Esophagus squamous epithelium (tissue), 5 donors: ENCODE measurements around the gene PRKAG1. TPM values are rescaled to one million over a fixed set of nuclear protein-coding genes. Genes with fewer than 3 reads are reported as not detected.

ENCODE experiments used
- DNase-seq: peaks from one replicate; lab custom pipeline; 2025; lab: John Stamatoyannopoulos, UW
- H3K27ac ChIP-seq, 4 donors: fragments of 200-600 bp; sonication (generic); one replicate each; pipeline ENCODE4 v1.5.1; 2016 to 2019; ENCODE audit warnings: mild to moderate bottlenecking in 1 of 4
- H3K27me3 ChIP-seq, 4 donors: fragments of 200-600 bp; sonication (generic); 1 replicate in 3 of 4; 2 replicates in 1 of 4; pipeline versions ENCODE4 v1.5.1 to v1.6.0; 2017 to 2021; ENCODE audit warnings: antibody characterized with exemption in 1 of 4
- H3K36me3 ChIP-seq, 3 donors: fragments of 200-600 bp; sonication (generic); one replicate each; pipeline ENCODE4 v1.5.1; 2016 to 2019
- H3K4me1 ChIP-seq, 3 donors: fragments of 200-600 bp; sonication (generic); one replicate each; pipeline ENCODE4 v1.5.1; 2017 to 2019
- H3K4me3 ChIP-seq, 4 donors: fragments of 200-600 bp; sonication (generic); 1 replicate in 3 of 4; 2 replicates in 1 of 4; pipeline ENCODE4 v1.5.1; 2016 to 2019; ENCODE audit warnings: mild to moderate bottlenecking in 2 of 4, moderate library complexity in 1 of 4
- H3K9me3 ChIP-seq, 3 donors: fragments of 200-600 bp; sonication (generic); one replicate each; pipeline ENCODE4 v1.5.1; 2016 to 2019
- CTCF ChIP-seq, 6 experiments: fragments of 450-650 bp in 4 of 6; fragments of 200-600 bp in 2 of 6; sonication (generic) in 2 of 6; IDR thresholded peaks; one replicate each; pipeline ENCODE4 v1.5.1; 2016 to 2019; ENCODE audit warnings: antibody characterized with exemption in 6 of 6, mild to moderate bottlenecking in 4 of 6, moderate library complexity in 4 of 6
- POLR2A ChIP-seq, 4 donors: fragments of 450-650 bp; IDR thresholded peaks; one replicate each; pipeline ENCODE4 v1.6.1; 2017; ENCODE audit warnings: antibody characterized with exemption in 4 of 4, mild to moderate bottlenecking in 4 of 4, moderate library complexity in 3 of 4
- WGBS, 2 donors: methylation state at CpG; one replicate each; pipeline ENCODE4 v1.1.5; 2018; 5-methylcytosine and 5-hydroxymethylcytosine counted together
- intact Hi-C: fragments of 100-400 bp; cut with DNase I; formaldehyde crosslinking; loops from one replicate; pipeline ENCODE4 v1.15.0; 2022
- total RNA-seq, 4 donors: library from RNA; depleted of rRNA; stranded (reverse); fragments of >200 nt; gene quantifications; one replicate each; pipeline ENCODE4 v1.1.0, GENCODE V29; 2016
- donor health status: DM: yes; HTN: yes; CAD: no.

Gene PRKAG1
- total RNA-seq, 4 donors from 2014 or later = 31.9 to 58.6 (median 47.8) TPM

DNA sequence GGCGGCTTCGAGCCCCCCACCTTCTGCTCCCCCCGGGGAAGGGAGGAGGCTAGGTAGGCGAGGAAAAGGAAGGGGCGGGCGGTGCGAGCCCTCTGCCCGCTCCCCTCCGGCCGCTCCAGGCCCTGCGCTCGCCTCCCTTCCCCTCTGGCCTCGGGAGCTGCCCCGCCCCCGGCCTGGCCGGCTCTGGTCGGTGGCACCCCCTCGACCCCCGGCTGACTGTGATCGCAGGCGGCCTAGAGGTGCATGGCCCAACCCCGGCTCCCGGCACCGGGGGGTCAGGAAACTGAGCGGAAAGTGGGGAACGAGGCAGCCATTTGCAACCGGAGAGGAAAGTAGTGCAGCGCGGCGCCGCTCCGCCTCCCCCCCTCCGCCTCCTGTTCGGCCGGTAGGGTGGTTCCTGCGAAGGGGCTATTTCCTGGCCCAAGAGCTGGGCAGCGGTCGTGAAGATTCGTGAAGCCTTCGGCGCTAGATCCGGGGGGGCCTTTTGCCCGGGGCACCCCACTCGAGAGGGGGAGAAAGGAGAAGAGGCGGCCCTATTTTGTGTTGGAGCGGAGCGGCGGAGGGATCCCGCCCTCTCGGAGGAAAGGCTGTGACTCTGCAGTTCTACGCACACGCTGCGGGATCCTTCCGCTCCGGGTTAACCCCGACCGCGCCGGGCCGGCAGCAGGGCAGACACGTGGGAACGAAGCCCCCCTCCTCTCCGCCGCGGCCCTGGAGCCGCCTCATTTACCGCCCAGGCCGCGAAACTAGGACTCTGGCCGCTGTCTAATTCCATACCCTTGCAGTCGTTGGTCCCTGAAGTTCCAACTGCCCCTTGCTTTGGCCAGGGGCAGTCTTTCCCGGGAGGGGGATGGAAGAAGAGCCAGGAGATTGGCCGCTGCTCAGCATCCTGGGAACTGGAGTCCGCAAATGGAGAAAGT lies 41.9 kb upstream of the PRKAG1 start, which contains the start of gene KMT2D:
TSS of gene KMT2D (minus strand) at position 558 of the 920 bp plus-strand sequence. CDS start 5,470 bp downstream, outside the sequence.
- peak; percentile 48 for DNase-seq
- Histone ChIP-seq H3K4me3 (peak within 1 kb of the TSS; percentile 85 to 99 (median 98)), H3K4me1 (peaks cover 32 to 56% (median 33%) of the 10 kb centered on the region in 3 donors), H3K36me3 (no peaks in the 10 kb centered on the region), H3K27ac (peak within 1 kb of the TSS; percentile 98 to 99 (median 98)), H3K27me3 (no peaks in the 10 kb centered on the region), H3K9me3 (no peaks in the 10 kb centered on the region)
- intact Hi-C loops = loop anchor here (10.0 kb wide), 1 partner anchor 64 kb away; no protein-coding TSS in a partner anchor
- TF ChIP-seq POLR2A (IDR thresholded peaks at IDR 0.05) = peak in 3 of 4 donors; percentile 27 to 54 (median 29)
- TF ChIP-seq CTCF (IDR thresholded peaks at IDR 0.05) = peak in 4 of 6 experiments; percentile 32 to 67 (median 52)
- 0% methylated on average over 2 to 21 of the region's 74 CpGs for WGBS, 2 donors

GRCh38 chr12:49059299-49060171 lies 41.0 kb upstream of the PRKAG1 start:
- H3K36me3 ChIP-seq = peaks cover under 1 to 8% (median 2%) of the 10 kb centered on the region in 3 donors
- intact Hi-C loops = loop anchor here (10.0 kb wide), 1 partner anchor 65 kb away; no protein-coding TSS in a partner anchor
- no peak for DNase-seq
- peak overlapping the region; percentile 85 to 99 (median 98) for H3K4me3 ChIP-seq
- TF ChIP-seq POLR2A (IDR thresholded peaks at IDR 0.05) = no peak
- no peak for TF ChIP-seq CTCF (IDR thresholded peaks at IDR 0.05)
- H3K27ac ChIP-seq = peak overlapping the region; percentile 98 to 99 (median 98)
- H3K27me3 ChIP-seq = no peaks in the 10 kb centered on the region
- 0% methylated on average over 3 to 5 of the region's 70 CpGs for WGBS, 2 donors
- H3K9me3 ChIP-seq = no peaks in the 10 kb centered on the region
- H3K4me1 ChIP-seq = peaks cover 38 to 65% (median 38%) of the 10 kb centered on the region in 3 donors

DNA sequence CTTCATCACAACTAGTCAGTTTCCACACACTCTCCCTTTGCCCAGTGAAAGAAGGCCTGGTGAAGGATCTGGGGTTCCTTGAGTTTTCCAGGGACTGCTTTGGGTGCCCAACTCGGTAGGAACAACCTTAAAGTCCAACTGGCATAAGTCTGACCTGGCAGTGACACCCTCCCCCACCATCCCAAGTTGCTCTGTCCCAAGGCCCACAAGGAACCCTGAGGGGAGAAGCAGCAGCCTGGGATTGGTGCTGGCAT lies 40.4 kb upstream of the PRKAG1 start:
- DNase-seq = no peak
- Histone ChIP-seq H3K27me3 (no peaks in the 10 kb centered on the region), H3K4me3 (peak overlapping the region; percentile 85 to 99 (median 98)), H3K4me1 (peaks cover 38 to 68% (median 38%) of the 10 kb centered on the region in 3 donors), H3K36me3 (peaks cover 6 to 14% (median 7%) of the 10 kb centered on the region in 3 donors), H3K9me3 (no peaks in the 10 kb centered on the region), H3K27ac (peak overlapping the region; percentile 98 to 99 (median 98))
- 0% methylated on average over 1 of the region's 1 CpG for WGBS, 2 donors
- TF ChIP-seq CTCF (IDR thresholded peaks at IDR 0.05) = no peak
- no peak for TF ChIP-seq POLR2A (IDR thresholded peaks at IDR 0.05)
- intact Hi-C loops = no loop called here

DNA sequence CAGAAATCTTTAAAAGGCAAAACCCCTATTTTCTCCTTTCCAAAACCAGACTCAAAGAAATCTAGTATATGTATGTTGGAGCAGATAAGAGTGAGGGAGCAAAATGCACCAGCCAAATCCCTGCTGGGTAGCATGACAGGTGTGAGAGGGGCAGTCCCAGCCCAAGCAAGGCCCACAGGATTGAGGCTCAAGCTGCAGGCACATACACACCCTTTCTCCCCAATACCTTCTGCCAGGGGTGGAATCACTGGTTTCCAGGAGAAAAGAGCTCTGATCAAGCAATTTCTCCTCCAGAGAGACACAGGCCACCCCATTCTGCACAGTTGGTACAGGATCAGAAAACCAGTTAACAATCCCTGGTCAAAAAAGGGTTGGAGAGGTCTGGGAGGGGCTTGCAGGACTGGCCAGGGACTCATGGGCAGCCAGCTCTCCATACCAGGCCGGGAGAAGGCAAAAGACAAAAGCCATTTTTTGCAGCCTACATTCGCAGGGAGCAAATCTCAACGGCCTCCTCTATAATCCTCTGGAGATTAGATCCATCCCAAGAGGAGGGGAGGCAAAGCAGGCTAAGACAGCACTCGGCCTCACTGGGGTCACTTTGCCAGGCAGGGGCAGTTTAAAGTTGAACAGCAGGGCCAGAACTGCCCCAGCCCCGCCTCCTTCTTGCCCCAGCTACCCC lies 39.9 kb upstream of the PRKAG1 start:
- Histone ChIP-seq H3K27me3 (no peaks in the 10 kb centered on the region), H3K27ac (peak overlapping the region; percentile 98 to 99 (median 98)), H3K9me3 (no peaks in the 10 kb centered on the region), H3K36me3 (peaks cover 11 to 19% (median 12%) of the 10 kb centered on the region in 3 donors), H3K4me3 (peak overlapping the region; percentile 85 to 99 (median 98)), H3K4me1 (peaks cover 38 to 69% (median 38%) of the 10 kb centered on the region in 3 donors)
- no peak for DNase-seq
- intact Hi-C loops = no loop called here
- TF ChIP-seq POLR2A (IDR thresholded peaks at IDR 0.05) = no peak
- TF ChIP-seq CTCF (IDR thresholded peaks at IDR 0.05) = no peak
- WGBS, 2 donors = 0 to 12% methylated on average over 5 of the region's 5 CpGs
